T-helper 2 cell treated with Interferon-gamma antibody and Interleukin-4, amounts not matched to agents 5 μg/mL and 100 μg/mL, for 36 hours (primary cell): ENCODE measurements around the gene KLHL14.

Experiments used
- DNase-seq: peaks from one replicate; pipeline ENCODE4 v3.0.0; 2021; ENCODE audit warnings: low spot score
- H3K27ac Mint-ChIP-seq: one replicate; pipeline ENCODE4 v1.8.0; 2021; ENCODE audit warnings: mild to moderate bottlenecking, mixed read lengths
- H3K27me3 Mint-ChIP-seq: one replicate; pipeline ENCODE4 v1.8.0; 2021; ENCODE audit warnings: low read depth, mixed read lengths
- H3K36me3 Mint-ChIP-seq: one replicate; pipeline ENCODE4 v1.8.0; 2021; ENCODE audit warnings: low read depth, mixed read lengths
- H3K4me1 Mint-ChIP-seq: one replicate; pipeline ENCODE4 v1.8.0; 2021; ENCODE audit warnings: low read depth, mixed read lengths
- H3K4me3 Mint-ChIP-seq: one replicate; pipeline ENCODE4 v1.8.0; 2022; ENCODE audit warnings: mild to moderate bottlenecking, moderate library complexity, mixed read lengths
- H3K9me3 Mint-ChIP-seq: one replicate; pipeline ENCODE4 v1.8.0; 2021; ENCODE audit warnings: mixed read lengths

KLHL14 gene

GRCh38 chr18:32777049-32777448 is 4.2 kb upstream of the KLHL14 start:
- Mint-ChIP-seq H3K27ac (no peak overlapping the region), H3K4me1 (no peaks in the 10 kb centered on the region), H3K36me3 (no peaks in the 10 kb centered on the region), H3K4me3 (no peak overlapping the region), H3K27me3 (peaks cover 26% of the 10 kb centered on the region), H3K9me3 (no peaks in the 10 kb centered on the region)
- DNase-seq: no peak

DNA sequence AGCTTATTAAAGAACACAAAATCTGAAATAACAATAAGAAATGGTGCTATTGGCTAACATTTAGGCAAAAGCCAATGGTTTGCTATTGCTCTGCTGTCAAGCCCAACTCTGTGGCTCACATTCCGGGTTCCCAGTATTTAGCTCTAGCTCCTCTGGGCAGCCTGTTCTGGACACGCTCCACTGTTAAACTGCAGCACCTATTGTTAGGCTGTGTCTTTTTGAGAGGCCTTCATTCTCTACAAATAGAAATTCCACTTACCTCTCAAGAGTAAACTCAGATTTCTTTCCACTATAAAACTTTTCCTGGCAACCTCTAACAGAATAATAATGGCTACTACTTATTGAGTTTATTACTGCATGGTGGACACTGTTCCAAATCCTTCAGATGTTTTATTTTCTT is 3.7 kb upstream of the KLHL14 start:
- H3K36me3 Mint-ChIP-seq: no peaks in the 10 kb centered on the region
- no peak overlapping the region for H3K4me3 Mint-ChIP-seq
- H3K9me3 Mint-ChIP-seq: no peaks in the 10 kb centered on the region
- H3K27ac Mint-ChIP-seq: no peak overlapping the region
- H3K27me3 Mint-ChIP-seq: peaks cover 27% of the 10 kb centered on the region
- no peaks in the 10 kb centered on the region for H3K4me1 Mint-ChIP-seq
- DNase-seq: no peak

DNA sequence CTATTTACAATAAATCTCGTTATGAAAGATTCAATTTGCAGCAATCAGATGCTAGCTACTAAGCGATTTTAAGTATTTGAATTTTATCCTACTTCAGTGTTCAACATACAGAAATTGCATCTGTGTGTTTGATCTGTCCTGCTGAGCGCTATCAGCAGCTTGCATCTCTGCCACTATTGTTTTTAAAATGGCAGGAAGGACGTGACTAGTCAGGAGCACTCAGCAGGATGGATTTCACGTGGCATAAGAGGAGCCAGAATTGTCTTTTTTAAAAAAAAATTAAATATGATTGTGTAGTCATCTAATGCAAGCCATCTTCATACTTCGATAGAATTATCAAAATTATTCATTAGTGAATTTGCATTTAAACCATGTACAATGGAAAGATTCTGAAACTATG is 2.8 kb upstream of the KLHL14 start:
- H3K9me3 Mint-ChIP-seq: no peaks in the 10 kb centered on the region
- no peaks in the 10 kb centered on the region for H3K36me3 Mint-ChIP-seq
- H3K27ac Mint-ChIP-seq: no peak overlapping the region
- no peaks in the 10 kb centered on the region for H3K4me1 Mint-ChIP-seq
- no peak for DNase-seq
- no peak overlapping the region for H3K4me3 Mint-ChIP-seq
- peaks cover 32% of the 10 kb centered on the region for H3K27me3 Mint-ChIP-seq

- Mint-ChIP-seq H3K4me3 (no peak overlapping the region), H3K27ac (no peak overlapping the region), H3K36me3 (no peaks in the 10 kb centered on the region), H3K4me1 (no peaks in the 10 kb centered on the region), H3K9me3 (no peaks in the 10 kb centered on the region), H3K27me3 (peaks cover 49% of the 10 kb centered on the region)
- DNase-seq: no peak
Measured at GRCh38 chr18:32773382-32773712, 524 bp upstream of the KLHL14 start.

- Mint-ChIP-seq H3K27ac (no peak overlapping the region), H3K4me3 (no peak overlapping the region), H3K9me3 (no peaks in the 10 kb centered on the region), H3K27me3 (peaks cover 51% of the 10 kb centered on the region), H3K36me3 (no peaks in the 10 kb centered on the region), H3K4me1 (no peaks in the 10 kb centered on the region)
- no peak for DNase-seq
Measured at GRCh38 chr18:32771871-32772580, 797 bp downstream of the KLHL14 start.

GRCh38 chr18:32771169-32771751 is 1.6 kb downstream of the KLHL14 start:
- Mint-ChIP-seq H3K9me3 (no peaks in the 10 kb centered on the region), H3K27ac (no peak overlapping the region), H3K4me1 (no peaks in the 10 kb centered on the region), H3K27me3 (peaks cover 51% of the 10 kb centered on the region), H3K36me3 (no peaks in the 10 kb centered on the region), H3K4me3 (no peak overlapping the region)
- DNase-seq: no peak

DNA sequence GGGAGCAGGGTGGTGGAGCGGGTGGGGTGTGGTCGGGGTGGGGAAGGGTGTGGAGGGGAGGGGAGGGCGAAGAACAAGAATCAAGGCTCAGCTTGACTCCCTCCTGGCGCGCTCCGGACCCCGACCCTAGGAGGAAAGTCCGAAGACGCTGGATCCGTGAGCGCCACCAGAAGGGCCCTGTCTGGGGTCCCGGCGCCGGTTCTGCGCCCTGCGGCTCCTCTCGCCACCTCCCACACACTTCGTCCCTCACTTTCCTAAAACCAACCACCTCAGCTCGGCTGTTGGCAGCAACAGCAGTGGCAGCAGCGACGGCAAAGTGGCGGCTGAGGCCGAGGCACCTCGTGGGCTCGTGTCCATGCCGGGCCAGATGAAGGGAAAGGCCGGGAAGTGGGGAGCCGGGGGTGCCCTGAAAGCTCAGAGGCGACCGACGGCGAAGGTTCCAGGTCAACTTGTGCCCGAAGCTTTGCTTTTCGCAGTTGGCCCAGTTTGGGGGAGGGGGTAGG is 2.1 kb downstream of the KLHL14 start:
- DNase-seq: no peak
- Mint-ChIP-seq H3K36me3 (no peaks in the 10 kb centered on the region), H3K4me1 (no peaks in the 10 kb centered on the region), H3K4me3 (no peak overlapping the region), H3K27ac (no peak overlapping the region), H3K27me3 (peaks cover 51% of the 10 kb centered on the region), H3K9me3 (no peaks in the 10 kb centered on the region)

DNA sequence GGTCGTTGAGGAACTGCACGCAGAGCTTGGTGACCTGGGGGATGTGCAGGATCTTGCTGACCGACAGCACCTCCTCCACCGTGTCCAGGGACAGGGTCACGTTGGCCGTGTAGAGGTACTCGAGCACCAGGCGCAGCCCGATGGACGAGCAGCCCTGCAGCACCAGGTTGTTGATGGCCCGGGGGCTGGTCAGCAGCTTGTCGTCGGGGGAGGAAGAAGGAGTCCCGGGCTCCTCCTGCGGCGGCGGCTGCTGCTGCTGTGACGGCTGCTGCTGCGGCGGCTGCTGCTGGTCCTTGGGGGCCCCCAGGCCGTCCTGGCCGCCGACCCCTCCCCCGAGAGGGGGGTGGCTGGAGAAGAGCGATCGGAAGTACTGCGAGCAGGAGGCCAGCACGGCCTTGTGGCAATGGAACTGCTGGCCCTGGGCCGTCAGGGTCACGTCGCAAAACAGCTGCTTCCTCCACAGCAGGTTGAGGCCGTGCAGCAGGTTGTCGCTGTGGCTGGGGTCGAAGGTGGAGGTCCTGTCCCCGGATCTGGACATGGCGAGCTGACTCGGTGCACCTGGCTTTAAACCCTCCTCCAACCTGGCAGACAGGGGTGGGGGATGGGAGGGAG is 2.7 kb downstream of the KLHL14 start:
- H3K27ac Mint-ChIP-seq: no peak overlapping the region
- no peaks in the 10 kb centered on the region for H3K4me1 Mint-ChIP-seq
- DNase-seq: no peak
- peaks cover 51% of the 10 kb centered on the region for H3K27me3 Mint-ChIP-seq
- no peaks in the 10 kb centered on the region for H3K36me3 Mint-ChIP-seq
- H3K4me3 Mint-ChIP-seq: no peak overlapping the region
- no peaks in the 10 kb centered on the region for H3K9me3 Mint-ChIP-seq

DNA sequence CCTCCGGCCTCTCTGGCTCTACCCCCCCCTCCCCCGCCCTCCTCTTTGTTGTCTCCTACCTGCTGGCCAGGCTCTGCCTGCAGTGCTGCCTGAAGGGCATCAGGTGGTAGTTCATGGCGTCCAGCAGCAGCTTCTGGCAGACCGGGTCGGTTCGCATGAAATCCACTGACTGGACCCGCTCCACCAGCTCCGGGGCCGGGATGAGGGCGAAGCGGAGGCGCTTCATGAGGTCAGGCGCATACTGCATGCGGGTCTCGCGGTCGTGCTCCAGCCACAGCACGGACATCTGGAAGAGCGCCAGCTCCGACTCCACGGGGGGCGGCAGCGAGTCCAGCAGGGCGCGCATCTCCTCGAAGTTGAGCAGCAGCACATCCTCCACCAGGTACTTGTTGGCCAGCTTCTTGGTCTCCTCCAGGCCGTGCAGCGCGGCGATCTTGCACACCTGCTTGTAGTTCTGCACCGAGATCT is 3.2 kb downstream of the KLHL14 start:
- peaks cover 49% of the 10 kb centered on the region for H3K27me3 Mint-ChIP-seq
- no peak overlapping the region for H3K27ac Mint-ChIP-seq

DNA sequence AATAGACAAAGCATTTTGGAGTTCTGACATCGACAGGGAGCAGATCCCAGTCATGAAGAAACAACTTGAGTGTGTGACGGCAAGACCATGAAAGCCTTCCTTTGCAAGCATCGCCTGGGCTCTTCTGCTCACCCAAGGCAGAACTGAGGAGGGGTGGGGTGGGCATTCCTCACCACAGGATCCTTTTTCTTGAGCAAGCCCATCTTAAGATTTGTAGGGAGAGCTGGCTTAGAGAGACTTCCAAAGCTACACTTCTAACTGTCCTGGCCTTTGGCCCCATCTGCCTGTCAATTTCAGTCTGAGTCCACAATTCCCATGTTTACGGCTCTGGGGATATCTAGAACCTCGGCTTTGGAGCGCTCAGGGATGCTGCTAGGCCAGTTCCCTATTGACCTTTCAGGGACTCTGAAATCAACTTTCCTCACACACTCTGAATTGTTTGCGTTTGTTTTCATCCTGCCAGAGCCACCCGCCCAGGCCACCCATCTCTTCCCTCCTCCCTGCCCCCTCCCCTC is 3.7 kb downstream of the KLHL14 start:
- Mint-ChIP-seq H3K4me3 (no peak overlapping the region), H3K9me3 (no peaks in the 10 kb centered on the region), H3K4me1 (no peaks in the 10 kb centered on the region), H3K27ac (no peak overlapping the region), H3K36me3 (no peaks in the 10 kb centered on the region), H3K27me3 (peaks cover 44% of the 10 kb centered on the region)
- DNase-seq: no peak

More for the DNA sequence above, 3.2 kb downstream of the KLHL14 start:
- Mint-ChIP-seq H3K36me3 (no peaks in the 10 kb centered on the region), H3K9me3 (no peaks in the 10 kb centered on the region), H3K4me1 (no peaks in the 10 kb centered on the region), H3K4me3 (no peak overlapping the region)
- DNase-seq: no peak

DNA sequence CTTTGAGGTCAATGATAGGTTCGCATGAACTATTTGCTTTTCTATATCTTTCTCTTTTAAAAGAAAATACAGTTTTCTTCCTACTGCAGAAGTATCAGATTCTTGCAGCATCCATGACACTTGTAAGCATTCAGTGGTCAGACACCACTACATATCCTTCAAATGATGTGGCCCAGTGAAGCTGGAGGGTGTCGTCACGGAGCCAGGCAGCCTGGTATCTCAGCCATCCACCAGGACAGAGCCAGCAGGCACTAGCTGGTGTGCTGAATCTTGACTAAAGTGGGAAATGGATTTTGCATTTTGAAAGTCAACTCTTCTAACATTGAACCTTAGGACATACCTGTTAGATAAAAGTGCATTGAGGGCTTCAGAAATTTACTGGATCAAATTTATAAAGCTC is 5.4 kb downstream of the KLHL14 start:
- Mint-ChIP-seq H3K4me3 (no peak overlapping the region), H3K36me3 (no peaks in the 10 kb centered on the region), H3K4me1 (no peaks in the 10 kb centered on the region), H3K9me3 (no peaks in the 10 kb centered on the region), H3K27ac (no peak overlapping the region), H3K27me3 (peaks cover 29% of the 10 kb centered on the region)
- DNase-seq: no peak

DNA sequence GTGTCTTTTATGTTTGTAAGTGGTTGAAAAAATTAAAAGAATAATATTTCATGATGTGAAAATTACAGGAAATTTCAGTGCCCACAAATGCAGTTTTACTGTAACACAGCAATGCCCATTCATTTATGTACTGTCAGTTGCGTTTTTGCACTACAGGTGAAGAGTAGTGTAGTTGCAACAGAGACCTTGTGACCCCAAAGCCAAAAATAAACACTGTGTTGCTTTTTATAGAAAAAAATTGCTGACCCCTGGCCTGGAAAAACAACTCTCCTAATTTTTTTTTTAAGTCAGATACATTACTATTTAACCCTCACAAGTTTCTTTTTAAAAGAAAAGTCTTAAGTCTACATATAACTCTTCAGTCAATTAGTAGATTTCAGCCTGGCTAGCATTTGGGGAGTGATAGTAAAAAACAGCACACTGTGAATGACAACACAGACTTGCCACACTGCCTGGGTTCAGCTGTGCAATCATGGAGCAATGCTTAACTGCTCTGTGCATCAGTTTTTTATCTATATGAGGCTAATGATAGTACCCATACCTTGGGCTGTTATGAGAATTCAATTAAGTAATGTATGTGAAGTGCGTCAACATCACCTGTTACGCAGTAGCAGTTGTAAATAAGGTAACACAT is 8.1 kb downstream of the KLHL14 start:
- DNase-seq: no peak
- H3K9me3 Mint-ChIP-seq: no peaks in the 10 kb centered on the region
- no peak overlapping the region for H3K27ac Mint-ChIP-seq
- peaks cover 16% of the 10 kb centered on the region for H3K27me3 Mint-ChIP-seq
- no peaks in the 10 kb centered on the region for H3K4me1 Mint-ChIP-seq
- no peak overlapping the region for H3K4me3 Mint-ChIP-seq
- H3K36me3 Mint-ChIP-seq: no peaks in the 10 kb centered on the region

GRCh38 chr18:32763293-32763692 is 9.5 kb downstream of the KLHL14 start:
- no peak overlapping the region for H3K4me3 Mint-ChIP-seq
- no peaks in the 10 kb centered on the region for H3K4me1 Mint-ChIP-seq
- no peaks in the 10 kb centered on the region for H3K36me3 Mint-ChIP-seq
- no peaks in the 10 kb centered on the region for H3K9me3 Mint-ChIP-seq
- DNase-seq: no peak
- H3K27ac Mint-ChIP-seq: no peak overlapping the region
- peaks cover 2% of the 10 kb centered on the region for H3K27me3 Mint-ChIP-seq

GRCh38 chr18:32761231-32761630 is 11.6 kb downstream of the KLHL14 start:
- no peak overlapping the region for H3K27ac Mint-ChIP-seq
- H3K9me3 Mint-ChIP-seq: no peaks in the 10 kb centered on the region
- H3K4me1 Mint-ChIP-seq: no peaks in the 10 kb centered on the region
- H3K27me3 Mint-ChIP-seq: no peaks in the 10 kb centered on the region
- H3K36me3 Mint-ChIP-seq: no peaks in the 10 kb centered on the region
- no peak overlapping the region for H3K4me3 Mint-ChIP-seq
- no peak for DNase-seq
